ENCODE results near the gene GABRP. TPM values are rescaled to one million over a fixed set of nuclear protein-coding genes. Genes with fewer than 3 reads are reported as not detected.

GABRP gene
- total and polyA plus RNA-seq, 4 donors, result 0.08 to 0.17 TPM; not detected in 2

DNA sequence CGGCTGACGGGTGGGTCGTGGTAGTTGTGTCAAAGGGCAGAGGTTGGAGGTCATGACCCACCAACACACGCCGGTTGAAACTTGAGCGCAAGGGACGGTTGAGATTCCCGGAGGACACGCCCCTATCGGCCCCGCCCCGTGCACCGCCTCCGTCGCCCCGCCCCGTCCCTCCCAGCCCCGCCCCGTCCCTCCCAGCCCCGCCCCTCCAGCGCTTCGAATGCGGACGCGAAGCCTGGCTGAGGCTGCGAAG, 78.1 kb downstream of the GABRP start:
- H3K4me3 ChIP-seq (ENCODE audit: low read depth in 1 of 3, low read length in 3 of 3), result peak overlapping the region in 2 of 3 donors; percentile 49 to 83
- H3K4me1 ChIP-seq (ENCODE audit: control insufficient read depth in 4 of 4, insufficient read depth in 4 of 4, low read length in 3 of 4), result peaks cover 0 to 6% (median 3%) of the 10 kb centered on the region in 4 donors
- no peak overlapping the region for H3K27ac ChIP-seq (ENCODE audit: low read depth in 1 of 2, low read length in 2 of 2)
- no peaks in the 10 kb centered on the region for H3K36me3 ChIP-seq (ENCODE audit: control insufficient read depth in 4 of 4, insufficient read depth in 3 of 4, low read depth in 1 of 4, low read length in 3 of 4)
- H3K9ac ChIP-seq (ENCODE audit: low read depth in 1 of 2, low read length in 2 of 2), result no peak overlapping the region
- TF ChIP-seq NR2F2 (IDR thresholded peaks at IDR 0.05) (peak; percentile 74), SP1 (IDR thresholded peaks at IDR 0.05) (peak; percentile 3)
- TF ChIP-seq, protein P1, sequence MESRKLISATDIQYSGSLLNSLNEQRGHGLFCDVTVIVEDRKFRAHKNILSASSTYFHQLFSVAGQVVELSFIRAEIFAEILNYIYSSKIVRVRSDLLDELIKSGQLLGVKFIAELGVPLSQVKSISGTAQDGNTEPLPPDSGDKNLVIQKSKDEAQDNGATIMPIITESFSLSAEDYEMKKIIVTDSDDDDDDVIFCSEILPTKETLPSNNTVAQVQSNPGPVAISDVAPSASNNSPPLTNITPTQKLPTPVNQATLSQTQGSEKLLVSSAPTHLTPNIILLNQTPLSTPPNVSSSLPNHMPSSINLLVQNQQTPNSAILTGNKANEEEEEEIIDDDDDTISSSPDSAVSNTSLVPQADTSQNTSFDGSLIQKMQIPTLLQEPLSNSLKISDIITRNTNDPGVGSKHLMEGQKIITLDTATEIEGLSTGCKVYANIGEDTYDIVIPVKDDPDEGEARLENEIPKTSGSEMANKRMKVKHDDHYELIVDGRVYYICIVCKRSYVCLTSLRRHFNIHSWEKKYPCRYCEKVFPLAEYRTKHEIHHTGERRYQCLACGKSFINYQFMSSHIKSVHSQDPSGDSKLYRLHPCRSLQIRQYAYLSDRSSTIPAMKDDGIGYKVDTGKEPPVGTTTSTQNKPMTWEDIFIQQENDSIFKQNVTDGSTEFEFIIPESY (IDR thresholded peaks at IDR 0.05), result no peak
- DNase-seq (ENCODE audit: low spot score), result peak; percentile 69
- WGBS, result 9% methylated on average over 26 of the region's 26 CpGs
- no peaks in the 10 kb centered on the region for H3K27me3 ChIP-seq (ENCODE audit: control insufficient read depth in 4 of 4, insufficient read depth in 4 of 4, low read length in 3 of 4)
- H3K9me3 ChIP-seq (ENCODE audit: control insufficient read depth in 4 of 4, low read length in 3 of 4), result peaks cover 6 to 18% (median 13%) of the 10 kb centered on the region in 4 donors

DNA sequence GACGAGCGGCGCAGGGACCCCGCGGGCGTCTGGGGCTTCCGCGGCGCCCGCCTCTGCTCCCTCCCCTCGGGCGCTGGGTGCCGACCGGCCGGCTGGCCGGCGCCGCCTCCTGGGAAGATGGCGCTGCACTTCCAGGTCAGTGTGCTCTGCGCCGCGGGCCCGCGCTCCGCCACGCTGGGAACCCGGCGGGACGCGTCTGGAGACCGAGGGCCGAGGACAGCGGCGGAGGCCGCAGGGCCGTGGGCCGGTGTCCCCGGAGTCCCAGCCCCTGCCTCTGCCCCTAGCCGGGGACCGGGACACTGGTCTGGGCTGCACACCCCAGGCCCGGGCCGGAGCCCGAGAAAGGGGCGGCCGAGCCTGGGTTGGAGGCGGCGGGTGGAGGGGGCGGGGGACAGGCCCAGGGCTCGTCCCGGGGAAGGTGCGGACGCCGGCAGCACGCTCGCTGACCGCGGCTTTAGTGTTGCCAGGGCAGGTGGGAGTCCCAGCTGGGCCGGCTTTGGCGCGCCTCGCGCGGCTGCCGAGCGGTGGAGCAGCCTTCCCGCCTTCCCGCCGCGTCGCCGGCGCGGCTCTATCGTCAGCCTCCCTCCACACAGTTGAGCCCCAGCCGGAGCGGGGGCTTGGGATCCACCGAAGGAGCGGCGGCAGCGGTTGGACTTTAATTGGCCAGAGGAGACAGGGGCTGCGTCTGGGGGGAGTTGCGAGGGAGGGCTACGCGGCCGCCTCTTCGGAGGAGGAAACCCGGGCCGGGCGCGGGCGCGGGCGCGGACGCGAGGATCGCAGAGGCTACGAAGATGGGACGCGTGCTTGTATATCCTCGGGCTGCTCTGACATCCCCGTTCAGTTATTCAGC, 78.6 kb downstream of the GABRP start, which contains the start of gene RANBP17:
TSS of gene RANBP17 (plus strand) at position 102 of the 850 bp plus-strand sequence.
- no peak for TF ChIP-seq RXRA (IDR thresholded peaks at IDR 0.05)
- TF ChIP-seq RAD21 (IDR thresholded peaks at IDR 0.05), result no peak
- peak; percentile 30 for TF ChIP-seq YY1 (IDR thresholded peaks at IDR 0.05)
- Histone ChIP-seq H3K9me3 (ENCODE audit: control insufficient read depth in 4 of 4, low read length in 3 of 4) (peaks cover 6 to 18% (median 13%) of the 10 kb centered on the region in 4 donors), H3K4me1 (ENCODE audit: control insufficient read depth in 4 of 4, insufficient read depth in 4 of 4, low read length in 3 of 4) (peaks cover 0 to 6% (median 3%) of the 10 kb centered on the region in 4 donors), H3K27me3 (ENCODE audit: control insufficient read depth in 4 of 4, insufficient read depth in 4 of 4, low read length in 3 of 4) (no peaks in the 10 kb centered on the region), H3K27ac (ENCODE audit: low read depth in 1 of 2, low read length in 2 of 2) (no peak within 1 kb of the TSS), H3K9ac (ENCODE audit: low read depth in 1 of 2, low read length in 2 of 2) (no peak within 1 kb of the TSS), H3K4me3 (ENCODE audit: low read depth in 1 of 3, low read length in 3 of 3) (peak within 1 kb of the TSS; percentile 49 to 83 (median 65)), H3K36me3 (ENCODE audit: control insufficient read depth in 4 of 4, insufficient read depth in 3 of 4, low read depth in 1 of 4, low read length in 3 of 4) (no peaks in the 10 kb centered on the region)
- WGBS, result 2% methylated on average over 102 of the region's 102 CpGs
- DNase-seq (ENCODE audit: low spot score), result peak; percentile 49

DNA sequence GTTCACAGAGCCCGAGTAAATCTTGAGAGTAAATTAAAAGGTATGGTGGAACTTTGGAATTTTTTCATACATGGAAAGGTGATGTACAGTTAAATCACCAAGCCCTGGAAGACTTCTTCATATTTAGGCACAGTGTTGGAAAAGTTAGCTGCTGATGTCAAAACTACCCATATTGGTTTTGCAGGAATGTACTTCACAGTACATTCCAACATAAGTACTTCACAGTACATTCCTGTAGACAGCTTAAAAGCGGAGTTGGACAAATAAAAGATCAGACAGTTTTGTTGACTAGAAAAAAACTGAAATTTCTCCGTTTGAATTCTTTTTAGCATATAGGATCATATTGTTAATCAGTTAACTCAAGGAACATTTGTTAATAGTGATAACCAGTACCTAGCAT, 80.1 kb downstream of the GABRP start:
- H3K27ac ChIP-seq (ENCODE audit: low read depth in 1 of 2, low read length in 2 of 2), result no peak overlapping the region
- H3K9ac ChIP-seq (ENCODE audit: low read depth in 1 of 2, low read length in 2 of 2), result no peak overlapping the region
- H3K9me3 ChIP-seq (ENCODE audit: control insufficient read depth in 4 of 4, low read length in 3 of 4), result peaks cover 6 to 18% (median 13%) of the 10 kb centered on the region in 4 donors
- peaks cover 0 to 6% (median 3%) of the 10 kb centered on the region in 4 donors for H3K4me1 ChIP-seq (ENCODE audit: control insufficient read depth in 4 of 4, insufficient read depth in 4 of 4, low read length in 3 of 4)
- no peaks in the 10 kb centered on the region for H3K27me3 ChIP-seq (ENCODE audit: control insufficient read depth in 4 of 4, insufficient read depth in 4 of 4, low read length in 3 of 4)
- H3K4me3 ChIP-seq (ENCODE audit: low read depth in 1 of 3, low read length in 3 of 3), result no peak overlapping the region
- 92% methylated on average over 3 of the region's 3 CpGs for WGBS
- H3K36me3 ChIP-seq (ENCODE audit: control insufficient read depth in 4 of 4, insufficient read depth in 3 of 4, low read depth in 1 of 4, low read length in 3 of 4), result no peaks in the 10 kb centered on the region
- no peak for TF ChIP-seq HNF4G (IDR thresholded peaks at IDR 0.05)
- DNase-seq (ENCODE audit: low spot score), result no peak

Other genes starting within 250 kb of the GABRP start
- gene RANBP17, start 78.3 kb downstream of the GABRP start, total RNA-seq, result 10 to 100 TPM in 1 of 2 donors, 1 to 10 TPM in 1; 9.2 to 10.8 TPM
- 1 to 10 TPM in 1 of 2 donors, under 1 TPM in 1; 0.83 to 6.7 TPM for gene RANBP17, start 78.3 kb downstream of the GABRP start, polyA plus RNA-seq